K562 treated with DMSO at 1 percent for 48 hours (cell line): ENCODE data around the gene CHRNA1. TPM values are rescaled to one million over a fixed set of nuclear protein-coding genes. Genes with fewer than 3 reads are reported as not detected.

ENCODE experiments used
- total RNA-seq: library from RNA; unstranded; fragments of 300-600 nt; gene quantifications from 2 replicates; pipeline ENCODE4 v1.2.3, GENCODE V29; 2022; ENCODE audit warnings: low replicate concordance; ENCODE audit errors: extremely low read depth

Gene CHRNA1
- total RNA-seq: not detected in 2 replicates

DNA sequence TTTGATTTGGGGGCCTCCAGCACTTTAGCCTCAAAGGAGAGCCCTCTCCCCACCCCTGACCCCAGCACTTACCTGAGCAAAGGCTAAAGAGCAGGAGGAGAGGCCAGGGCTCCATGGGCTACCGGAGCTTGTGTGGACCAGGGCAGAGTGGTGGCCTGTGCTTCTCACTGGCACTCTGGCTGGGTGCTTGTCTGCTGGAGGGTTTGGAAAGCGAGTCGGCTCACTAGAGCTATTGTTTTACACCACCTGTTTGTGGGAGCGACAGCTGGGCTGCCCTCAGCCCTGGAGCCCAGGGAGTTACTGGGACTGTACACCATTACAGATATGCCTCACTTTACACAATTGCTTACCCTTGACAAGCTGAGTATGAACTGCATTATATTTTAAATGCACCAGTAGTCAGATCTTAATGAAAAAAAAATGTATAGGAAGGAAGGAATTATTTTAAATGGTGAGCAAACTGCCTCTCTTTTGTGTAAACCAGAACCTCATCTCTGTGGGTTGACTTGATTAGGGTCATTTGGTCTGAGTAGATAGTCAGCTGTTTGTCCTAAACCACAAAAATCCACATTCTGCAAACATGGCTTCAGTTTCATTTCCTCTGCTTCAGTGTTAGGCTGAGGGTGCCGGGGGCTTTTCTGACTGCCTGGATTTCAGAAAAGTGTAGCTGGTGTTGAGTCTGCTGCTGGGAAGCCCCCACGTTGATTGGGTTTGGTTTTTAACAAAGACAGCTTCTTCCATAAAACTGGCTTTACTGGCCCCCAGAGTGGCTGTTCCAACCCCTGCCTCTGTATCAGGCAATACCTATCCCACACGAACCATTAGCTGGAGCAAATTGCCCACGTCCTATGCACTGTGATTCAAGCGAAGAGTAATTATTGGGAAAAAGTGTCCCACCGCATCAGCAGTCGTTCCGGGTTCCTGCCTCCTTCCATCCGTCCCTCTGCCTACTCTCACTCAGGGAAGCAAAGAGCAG, at the start of gene CHRNA1:
TSS of gene CHRNA1 (minus strand) at position 193 of the 976 bp plus-strand sequence. CDS start at position 115, 78 bp downstream.

Other genes starting within 250 kb of the CHRNA1 start
- not detected in 2 replicates for gene WIPF1, start 166.7 kb downstream of the CHRNA1 start, total RNA-seq
- not detected in 2 replicates for gene CHN1, start 240.9 kb upstream of the CHRNA1 start, total RNA-seq